NCI-H2107 treated with DMSO at 0.1 percent for 48 hours (cell line): ENCODE results near the gene NOP9.

Source experiments
- DNase-seq: peaks from one replicate; lab custom pipeline; 2025; ENCODE audit not compliant: unreplicated experiment; lab: John Stamatoyannopoulos, UW

The NOP9 gene

GRCh38 chr14:24262821-24263733 lies 36.6 kb upstream of the NOP9 start, which contains the start of gene TGM1:
TSS of gene TGM1 (minus strand) at chr14:24263177. CDS start at chr14:24262352, 825 bp downstream.
- no peak for DNase-seq

- no peak for DNase-seq
These were observed 35.8 kb upstream of the NOP9 start for GRCh38 chr14:24263848-24264247.

GRCh38 chr14:24264298-24264697 lies 35.4 kb upstream of the NOP9 start:
- no peak for DNase-seq

GRCh38 chr14:24266344-24267244 lies 33.1 kb upstream of the NOP9 start:
- no peak for DNase-seq

- no peak for DNase-seq
These were observed 32.1 kb upstream of the NOP9 start for GRCh38 chr14:24267516-24267915.

- no peak for DNase-seq
These were observed 31.4 kb upstream of the NOP9 start for GRCh38 chr14:24268225-24268624.

- no peak for DNase-seq
These were observed 30.3 kb upstream of the NOP9 start for GRCh38 chr14:24269368-24269767.

- DNase-seq: no peak
These were observed 29.6 kb upstream of the NOP9 start for GRCh38 chr14:24269910-24270536.

- no peak for DNase-seq
These were observed 29.0 kb upstream of the NOP9 start for GRCh38 chr14:24270537-24271133.

GRCh38 chr14:24271134-24271833 lies 28.4 kb upstream of the NOP9 start, which contains the start of gene RABGGTA:
TSS of gene RABGGTA (minus strand) at chr14:24271597. CDS start at chr14:24271115, 482 bp downstream.
- peak; percentile 93 for DNase-seq

- DNase-seq: no peak
These were observed 27.8 kb upstream of the NOP9 start for GRCh38 chr14:24271834-24272263.

- DNase-seq: no peak
These were observed 27.2 kb upstream of the NOP9 start for GRCh38 chr14:24272467-24272866.

- no peak for DNase-seq
These were observed 26.1 kb upstream of the NOP9 start for GRCh38 chr14:24273422-24273998.

- DNase-seq: no peak
These were observed 25.5 kb upstream of the NOP9 start for GRCh38 chr14:24274101-24274543.

- no peak for DNase-seq
These were observed 22.6 kb upstream of the NOP9 start for GRCh38 chr14:24277071-24277470.

- no peak for DNase-seq
These were observed 21.9 kb upstream of the NOP9 start for GRCh38 chr14:24277606-24278321.

- DNase-seq: no peak
These were observed 21.2 kb upstream of the NOP9 start for GRCh38 chr14:24278424-24278823.

- no peak for DNase-seq
These were observed 20.1 kb upstream of the NOP9 start for GRCh38 chr14:24279301-24280186.
